Stimulated activated naive CD8-positive, alpha-beta T cell treated with anti-CD3 and anti-CD28 coated beads, Interleukin-15, amount 100 ng/mL, for 72 hours (primary cell): ENCODE results near the gene KRTAP9-9.
"Not testable (repeated sequence)": the region's sequence is repeated elsewhere in the genome, so short reads cannot be mapped to it uniquely, and the experiment has no call there.

Experiments
- ATAC-seq: fragments of 150-1000 bp; cut with Tn5 transposase; 2 replicates; pipeline ENCODE4 v1.10.0; 2021; ENCODE audit warnings: mild to moderate bottlenecking, moderate library complexity
- DNase-seq, 2 donors: peaks; one replicate each; pipeline ENCODE4 v3.0.0; 2021 to 2022
- H3K27ac Mint-ChIP-seq, 2 donors: one replicate each; pipeline ENCODE4 v1.8.0; 2022; ENCODE audit warnings: mild to moderate bottlenecking in 2 of 2, mixed read lengths in 2 of 2, moderate library complexity in 2 of 2
- H3K27me3 Mint-ChIP-seq: one replicate; pipeline ENCODE4 v1.8.0; 2022; ENCODE audit warnings: mixed read lengths
- H3K4me1 Mint-ChIP-seq: one replicate; pipeline ENCODE4 v1.8.0; 2022; ENCODE audit warnings: mild to moderate bottlenecking, mixed read lengths
- H3K4me3 Mint-ChIP-seq, 2 donors: one replicate each; pipeline ENCODE4 v1.8.0; 2022; ENCODE audit warnings: mild to moderate bottlenecking in 2 of 2, mixed read lengths in 2 of 2, moderate library complexity in 1 of 2
- H3K9me3 Mint-ChIP-seq, 2 donors: one replicate each; pipeline ENCODE4 v1.8.0; 2022; ENCODE audit warnings: mixed read lengths in 2 of 2

The KRTAP9-9 gene

GRCh38 chr17:41251261-41251660 lies 3.9 kb upstream of the KRTAP9-9 start:
- Mint-ChIP-seq H3K4me3 (no peak overlapping the region), H3K9me3 (no peaks in the 10 kb centered on the region), H3K27ac (no peak overlapping the region), H3K4me1 (peaks cover 10% of the 10 kb centered on the region), H3K27me3 (peaks cover 8% of the 10 kb centered on the region)
- ATAC-seq (no peak), DNase-seq (no peak)

- Mint-ChIP-seq H3K27ac (no peak overlapping the region), H3K4me1 (peaks cover 10% of the 10 kb centered on the region), H3K4me3 (no peak overlapping the region), H3K27me3 (peaks cover 8% of the 10 kb centered on the region), H3K9me3 (no peaks in the 10 kb centered on the region)
- no peak for DNase-seq
- no peak for ATAC-seq
Measured at GRCh38 chr17:41254861-41255260, 323 bp upstream of the KRTAP9-9 start.

GRCh38 chr17:41256291-41256685 lies 1.1 kb downstream of the KRTAP9-9 start:
- Mint-ChIP-seq H3K27me3 (no peaks in the 10 kb centered on the region), H3K4me1 (peaks cover 22% of the 10 kb centered on the region), H3K27ac (no peak overlapping the region), H3K9me3 (no peaks in the 10 kb centered on the region), H3K4me3 (no peak overlapping the region)
- ATAC-seq (no peak), DNase-seq (no peak)

- Mint-ChIP-seq H3K4me1 (peaks cover 15% of the 10 kb centered on the region), H3K27me3 (no peaks in the 10 kb centered on the region), H3K9me3 (no peaks in the 10 kb centered on the region)
Measured at GRCh38 chr17:41258406-41258805, 3.2 kb downstream of the KRTAP9-9 start.

GRCh38 chr17:41263212-41263611 lies 8.0 kb downstream of the KRTAP9-9 start:
- Mint-ChIP-seq H3K9me3 (no peaks in the 10 kb centered on the region), H3K27ac (no peak overlapping the region), H3K27me3 (no peaks in the 10 kb centered on the region), H3K4me1 (peaks cover 15% of the 10 kb centered on the region), H3K4me3 (no peak overlapping the region)
- ATAC-seq, result no peak
- no peak for DNase-seq

More at GRCh38 chr17:41258406-41258805, 3.2 kb downstream of the KRTAP9-9 start:
- no peak overlapping the region for H3K27ac Mint-ChIP-seq
- ATAC-seq (no peak), DNase-seq (no peak)
- H3K4me3 Mint-ChIP-seq, result no peak overlapping the region

- no peak overlapping the region for H3K27ac Mint-ChIP-seq
- no peaks in the 10 kb centered on the region for H3K9me3 Mint-ChIP-seq
- no peak overlapping the region for H3K4me3 Mint-ChIP-seq
- peaks cover 15% of the 10 kb centered on the region for H3K4me1 Mint-ChIP-seq
- ATAC-seq, result no peak
- no peaks in the 10 kb centered on the region for H3K27me3 Mint-ChIP-seq
- no peak for DNase-seq
Measured at GRCh38 chr17:41264599-41264998, 9.4 kb downstream of the KRTAP9-9 start.

- no peaks in the 10 kb centered on the region for H3K27me3 Mint-ChIP-seq
- no peak for DNase-seq
- peaks cover 14% of the 10 kb centered on the region for H3K4me1 Mint-ChIP-seq
- no peaks in the 10 kb centered on the region for H3K9me3 Mint-ChIP-seq
- no peak within 1 kb of the TSS for H3K4me3 Mint-ChIP-seq
- H3K27ac Mint-ChIP-seq, result no peak within 1 kb of the TSS
- no peak for ATAC-seq
Measured at GRCh38 chr17:41265078-41265477, 9.9 kb downstream of the KRTAP9-9 start, which contains the start of gene KRTAP9-6. TSS of gene KRTAP9-6 (plus strand) at chr17:41265378. CDS start at chr17:41265378, 0 bp downstream.

GRCh38 chr17:41267711-41268110 lies 12.5 kb downstream of the KRTAP9-9 start:
- Mint-ChIP-seq H3K27me3 (no peaks in the 10 kb centered on the region), H3K4me1 (no peaks in the 10 kb centered on the region), H3K4me3 (no peak overlapping the region), H3K27ac (no peak overlapping the region), H3K9me3 (no peaks in the 10 kb centered on the region)
- DNase-seq (no peak), ATAC-seq (no peak)

- H3K9me3 Mint-ChIP-seq, H3K27ac Mint-ChIP-seq, ATAC-seq, H3K4me1 Mint-ChIP-seq, H3K27me3 Mint-ChIP-seq, H3K4me3 Mint-ChIP-seq, DNase-seq: not testable (repeated sequence)
Measured at GRCh38 chr17:41271323-41271722, 16.1 kb downstream of the KRTAP9-9 start.

- DNase-seq (no peak), ATAC-seq (no peak)
- Mint-ChIP-seq H3K4me1 (no peaks in the 10 kb centered on the region), H3K4me3 (no peak overlapping the region), H3K27me3 (peaks cover 7% of the 10 kb centered on the region), H3K27ac (no peak overlapping the region), H3K9me3 (no peaks in the 10 kb centered on the region)
Measured at GRCh38 chr17:41271858-41272257, 16.7 kb downstream of the KRTAP9-9 start.

- H3K27me3 Mint-ChIP-seq, H3K27ac Mint-ChIP-seq, ATAC-seq, H3K4me3 Mint-ChIP-seq, H3K4me1 Mint-ChIP-seq, DNase-seq, H3K9me3 Mint-ChIP-seq: not testable (repeated sequence)
Measured at GRCh38 chr17:41275648-41276190, 20.5 kb downstream of the KRTAP9-9 start, which contains the start of gene KRTAP9-7. TSS of gene KRTAP9-7 (plus strand) at chr17:41275698. CDS start at chr17:41275698, 0 bp downstream.

GRCh38 chr17:41278176-41278955 lies 23.2 kb downstream of the KRTAP9-9 start:
- no peaks in the 10 kb centered on the region for H3K4me1 Mint-ChIP-seq
- no peak for ATAC-seq
- no peak for DNase-seq
- H3K27me3 Mint-ChIP-seq, result peaks cover 7% of the 10 kb centered on the region
- H3K4me3 Mint-ChIP-seq, result no peak overlapping the region
- no peaks in the 10 kb centered on the region for H3K9me3 Mint-ChIP-seq
- H3K27ac Mint-ChIP-seq, result no peak overlapping the region

- ATAC-seq (no peak), DNase-seq (no peak)
- H3K27me3 Mint-ChIP-seq, result no peaks in the 10 kb centered on the region
- no peak overlapping the region for H3K27ac Mint-ChIP-seq
- H3K4me1 Mint-ChIP-seq, result peaks cover 7% of the 10 kb centered on the region
- H3K4me3 Mint-ChIP-seq, result no peak overlapping the region
- H3K9me3 Mint-ChIP-seq, result no peaks in the 10 kb centered on the region
Measured at GRCh38 chr17:41284043-41284442, 28.9 kb downstream of the KRTAP9-9 start.

- ATAC-seq (no peak), DNase-seq (no peak)
- Mint-ChIP-seq H3K27me3 (no peaks in the 10 kb centered on the region), H3K27ac (no peak overlapping the region), H3K4me1 (peaks cover 7% of the 10 kb centered on the region), H3K9me3 (no peaks in the 10 kb centered on the region), H3K4me3 (no peak overlapping the region)
Measured at GRCh38 chr17:41284546-41284945, 29.4 kb downstream of the KRTAP9-9 start.

GRCh38 chr17:41287050-41287449 lies 31.9 kb downstream of the KRTAP9-9 start:
- ATAC-seq, result no peak
- Mint-ChIP-seq H3K27ac (no peak overlapping the region), H3K4me3 (no peak overlapping the region), H3K9me3 (no peaks in the 10 kb centered on the region), H3K27me3 (no peaks in the 10 kb centered on the region), H3K4me1 (peaks cover 7% of the 10 kb centered on the region)
- no peak for DNase-seq

- DNase-seq (no peak), ATAC-seq (no peak)
- H3K27ac Mint-ChIP-seq, result no peak overlapping the region
- H3K4me1 Mint-ChIP-seq, result no peaks in the 10 kb centered on the region
- H3K4me3 Mint-ChIP-seq, result no peak overlapping the region
- no peaks in the 10 kb centered on the region for H3K9me3 Mint-ChIP-seq
- H3K27me3 Mint-ChIP-seq, result no peaks in the 10 kb centered on the region
Measured at GRCh38 chr17:41294016-41294415, 38.8 kb downstream of the KRTAP9-9 start.
